Measurements from ENCODE around the gene CKS1B.

DNA sequence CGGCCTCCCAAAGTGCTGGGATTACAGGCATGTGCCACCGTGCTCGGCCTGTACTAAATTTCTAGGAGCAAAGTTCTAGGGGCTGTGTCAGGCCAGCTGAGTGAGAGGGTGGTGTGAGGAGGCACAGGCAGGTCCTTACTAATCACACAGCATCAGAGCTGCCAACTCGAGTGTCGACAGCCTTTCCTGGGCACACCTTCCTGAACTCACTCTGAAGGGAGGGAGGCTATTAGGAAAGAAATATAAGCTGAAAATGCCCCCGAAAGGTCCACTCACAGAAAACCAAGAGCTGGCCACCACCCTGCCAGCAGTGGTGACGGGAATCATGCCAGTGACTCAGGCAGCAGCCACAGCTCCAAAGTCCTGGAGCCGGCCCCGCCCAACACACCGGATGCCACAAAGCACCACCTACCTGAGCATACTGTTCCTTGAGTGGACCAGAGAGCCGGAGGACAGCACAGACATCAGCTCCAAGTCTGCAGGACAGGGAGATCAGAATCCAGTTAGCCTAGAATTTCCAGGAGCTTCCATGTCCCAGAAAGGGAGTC is 42.5 kb upstream of the CKS1B start:
- TF ChIP-seq EZH2phosphoT487 (IDR thresholded peaks at IDR 0.05; ENCODE audit: borderline replicate concordance, low read depth, low read length): no peak
- TF ChIP-seq, protein P1, sequence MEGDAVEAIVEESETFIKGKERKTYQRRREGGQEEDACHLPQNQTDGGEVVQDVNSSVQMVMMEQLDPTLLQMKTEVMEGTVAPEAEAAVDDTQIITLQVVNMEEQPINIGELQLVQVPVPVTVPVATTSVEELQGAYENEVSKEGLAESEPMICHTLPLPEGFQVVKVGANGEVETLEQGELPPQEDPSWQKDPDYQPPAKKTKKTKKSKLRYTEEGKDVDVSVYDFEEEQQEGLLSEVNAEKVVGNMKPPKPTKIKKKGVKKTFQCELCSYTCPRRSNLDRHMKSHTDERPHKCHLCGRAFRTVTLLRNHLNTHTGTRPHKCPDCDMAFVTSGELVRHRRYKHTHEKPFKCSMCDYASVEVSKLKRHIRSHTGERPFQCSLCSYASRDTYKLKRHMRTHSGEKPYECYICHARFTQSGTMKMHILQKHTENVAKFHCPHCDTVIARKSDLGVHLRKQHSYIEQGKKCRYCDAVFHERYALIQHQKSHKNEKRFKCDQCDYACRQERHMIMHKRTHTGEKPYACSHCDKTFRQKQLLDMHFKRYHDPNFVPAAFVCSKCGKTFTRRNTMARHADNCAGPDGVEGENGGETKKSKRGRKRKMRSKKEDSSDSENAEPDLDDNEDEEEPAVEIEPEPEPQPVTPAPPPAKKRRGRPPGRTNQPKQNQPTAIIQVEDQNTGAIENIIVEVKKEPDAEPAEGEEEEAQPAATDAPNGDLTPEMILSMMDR (conservative IDR thresholded peaks at IDR 0.05; ENCODE audit: low read length): no peak

All from OCI-LY7 (cell line).